GM18505 (cell line): ENCODE measurements around the gene ARHGEF40.

Source experiments
- ATAC-seq: cut with Tn5 transposase; IDR thresholded peaks from one replicate; pipeline ENCODE4 v1.9.1; 2021; ENCODE audit not compliant: unreplicated experiment
- POLR2A ChIP-seq: IDR thresholded peaks from 4 replicates; pipeline ENCODE4 v1.6.1; 2011; ENCODE audit warnings: borderline replicate concordance; ENCODE audit not compliant: insufficient read depth, insufficient read length; ENCODE audit errors: extremely low read depth

Gene ARHGEF40

GRCh38 chr14:21059842-21060613 is 10.1 kb upstream of the ARHGEF40 start:
- ATAC-seq = no peak

DNA sequence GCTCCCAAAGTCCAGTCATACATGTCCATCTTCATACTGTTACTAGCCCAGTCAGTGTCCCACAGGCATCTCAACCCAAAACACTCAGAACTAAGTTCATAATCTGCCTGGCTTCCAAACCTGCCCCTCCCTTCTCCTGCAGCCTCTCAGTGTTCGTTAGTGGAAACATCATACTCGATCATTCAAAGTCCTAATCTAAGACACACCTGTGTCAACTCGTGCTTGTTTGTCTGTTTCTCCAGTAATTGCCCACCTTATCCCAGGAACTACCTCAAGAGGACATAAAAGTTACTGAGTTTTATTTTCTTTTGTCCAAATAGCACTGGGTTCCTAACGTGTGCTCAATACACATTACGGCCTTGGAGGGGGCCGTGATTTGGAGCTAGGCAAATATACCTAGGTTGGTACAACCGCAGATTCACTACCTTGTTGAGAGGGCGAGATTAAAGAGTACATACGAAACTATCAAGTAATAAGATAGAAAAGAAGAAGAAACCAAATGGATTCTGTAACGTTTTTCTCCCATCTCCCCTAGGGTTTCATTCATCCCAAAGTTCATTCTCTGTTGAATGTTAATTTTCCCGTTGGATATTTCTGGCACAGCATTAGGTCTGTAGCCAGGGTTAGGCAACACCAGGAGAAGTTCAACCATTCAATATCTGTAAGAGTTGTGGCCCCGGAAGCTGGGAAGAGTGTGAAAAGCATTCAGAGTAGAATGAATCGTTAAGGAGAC is 9.3 kb upstream of the ARHGEF40 start:
- TF ChIP-seq POLR2A = no peak
- ATAC-seq = no peak

More at GRCh38 chr14:21059842-21060613, 10.1 kb upstream of the ARHGEF40 start:
- TF ChIP-seq POLR2A = no peak

DNA sequence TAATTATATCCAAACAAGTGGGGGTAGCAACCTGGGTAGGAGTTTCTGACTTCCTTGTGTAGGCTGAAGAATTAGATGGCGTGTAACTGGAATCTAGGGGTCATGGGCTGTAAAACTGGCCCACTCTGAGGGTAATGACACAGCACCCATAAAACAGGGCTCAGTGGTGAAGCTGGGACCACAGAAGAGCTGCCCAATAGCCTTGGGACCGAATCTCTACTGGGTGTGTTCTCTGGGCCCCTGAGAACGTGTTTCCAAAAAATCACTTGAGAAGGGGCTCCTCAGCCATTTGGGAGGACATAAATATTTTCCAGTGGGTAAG is 8.8 kb upstream of the ARHGEF40 start:
- ATAC-seq = no peak
- no peak for TF ChIP-seq POLR2A

- ATAC-seq = no peak
- TF ChIP-seq POLR2A = no peak
Measured at GRCh38 chr14:21063479-21063878, 6.6 kb upstream of the ARHGEF40 start.

DNA sequence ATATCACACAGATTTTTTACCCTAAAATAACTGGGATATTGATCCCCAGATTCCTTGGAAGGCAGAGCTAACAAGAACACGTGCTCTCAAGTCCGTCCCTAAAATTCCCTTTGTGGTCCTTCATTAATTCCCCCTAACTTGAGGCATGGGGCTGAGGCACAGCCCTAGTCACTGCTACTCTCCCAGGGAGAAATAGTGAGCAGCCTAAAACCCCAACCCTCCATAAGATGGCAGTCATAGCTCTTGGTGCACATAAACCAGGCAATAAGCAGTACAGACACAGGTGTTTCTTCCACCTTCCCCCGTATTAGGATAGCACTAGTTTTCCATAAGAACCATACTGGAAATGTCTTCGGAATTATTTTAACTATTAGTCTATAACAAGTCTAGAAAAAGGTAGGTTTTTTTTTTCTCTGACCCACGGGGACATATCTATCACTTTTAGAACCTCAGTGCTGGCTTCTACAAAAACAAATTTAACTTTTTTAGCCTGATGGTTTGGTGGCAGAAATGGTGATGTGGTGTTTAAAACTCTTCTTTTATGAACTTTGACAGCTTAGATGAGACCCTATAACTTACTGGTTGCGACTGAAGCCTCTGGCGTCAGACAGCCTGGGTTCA is 3.1 kb upstream of the ARHGEF40 start:
- TF ChIP-seq POLR2A = no peak
- no peak for ATAC-seq

GRCh38 chr14:21068521-21069387 is 1.4 kb upstream of the ARHGEF40 start:
- no peak for ATAC-seq
- no peak for TF ChIP-seq POLR2A

DNA sequence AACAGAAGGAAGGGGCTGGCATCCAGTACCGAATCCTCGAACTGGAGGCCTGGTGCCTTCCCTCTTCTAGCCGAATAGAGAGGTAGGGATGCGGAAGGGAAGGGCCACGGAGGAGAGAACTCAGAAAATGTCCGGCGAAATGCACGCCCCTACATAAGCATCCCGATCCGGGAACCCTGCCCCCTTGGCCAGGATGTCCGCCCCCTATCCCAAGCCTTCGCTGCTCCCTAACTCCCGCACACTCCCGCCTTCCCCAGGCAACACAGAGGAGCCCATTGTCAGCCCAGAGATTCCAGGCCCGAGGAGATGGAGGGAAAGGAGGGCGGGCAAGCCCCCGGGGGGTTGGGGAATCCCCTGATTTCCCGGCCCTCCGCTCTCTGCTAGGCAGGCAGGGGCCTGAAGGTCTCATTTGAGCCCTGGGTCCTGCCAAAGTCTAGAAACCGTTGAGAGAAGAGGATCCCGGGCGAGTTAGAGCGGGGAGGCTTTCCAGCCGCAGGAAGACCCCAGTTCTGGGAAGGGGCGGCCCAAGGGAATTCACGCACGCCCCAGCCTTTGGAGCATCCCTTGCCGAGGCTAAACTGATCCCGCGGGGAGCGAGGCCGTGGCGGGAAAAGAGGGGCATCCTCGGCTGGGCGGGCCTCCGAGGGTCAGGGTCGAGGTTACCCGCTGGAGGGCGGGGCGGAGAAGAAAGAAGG is 569 bp upstream of the ARHGEF40 start:
- no peak for TF ChIP-seq POLR2A
- no peak for ATAC-seq

GRCh38 chr14:21070610-21071224 is 613 bp downstream of the ARHGEF40 start:
- TF ChIP-seq POLR2A = no peak
- peak; percentile 13 for ATAC-seq

GRCh38 chr14:21071225-21072030 is 1.3 kb downstream of the ARHGEF40 start:
- peak; percentile 71 for ATAC-seq
- no peak for TF ChIP-seq POLR2A

DNA sequence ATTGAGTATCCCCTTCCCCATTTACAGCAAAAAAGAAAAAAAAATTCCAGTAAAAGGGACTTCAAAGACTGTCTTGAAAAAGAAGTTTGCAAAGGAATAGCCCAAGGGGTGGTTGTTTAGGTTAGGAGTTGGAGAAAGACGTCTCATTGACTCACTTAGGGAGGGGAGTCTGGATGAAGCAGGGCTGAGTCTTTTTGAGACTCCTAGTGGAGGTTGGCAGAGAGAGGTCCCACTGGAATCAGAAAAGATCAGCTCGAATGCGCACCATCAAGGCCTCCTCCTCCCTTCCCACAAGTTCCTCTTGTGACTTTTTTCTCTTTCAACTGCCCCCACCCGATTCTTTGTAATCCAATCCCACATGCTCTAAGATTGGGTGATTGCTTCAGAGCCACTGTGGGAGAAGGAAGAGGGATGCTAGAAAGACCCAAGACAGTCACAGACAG is 1.9 kb downstream of the ARHGEF40 start:
- no peak for ATAC-seq
- TF ChIP-seq POLR2A = no peak

DNA sequence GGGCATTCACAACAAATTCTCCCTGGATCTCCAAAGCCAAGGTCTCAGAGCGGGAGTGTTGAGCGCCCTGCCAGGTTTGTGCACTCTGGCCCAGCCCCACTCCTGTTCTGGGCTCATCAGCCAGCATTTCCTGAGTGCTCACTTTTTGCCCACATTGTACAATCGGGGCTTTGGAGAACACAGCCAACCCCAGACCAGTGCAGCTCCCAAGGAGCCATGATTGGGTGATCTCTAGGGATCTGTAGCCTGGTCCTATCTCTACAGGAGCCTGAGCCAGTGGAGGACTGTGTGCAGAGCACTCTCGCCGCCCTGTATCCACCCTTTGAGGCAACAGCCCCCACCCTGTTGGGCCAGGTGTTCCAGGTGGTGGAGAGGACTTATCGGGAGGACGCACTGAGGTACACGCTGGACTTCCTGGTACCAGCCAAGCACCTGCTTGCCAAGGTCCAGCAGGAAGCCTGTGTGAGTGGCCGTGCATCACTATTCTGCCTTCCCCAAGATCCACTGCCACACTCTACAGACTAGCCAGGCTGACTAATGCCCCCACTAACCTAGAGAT is 2.8 kb downstream of the ARHGEF40 start:
- no peak for ATAC-seq
- no peak for TF ChIP-seq POLR2A
